Effector memory CD4-positive, alpha-beta T cell (primary cell): ENCODE data around the gene STK39.

Experiments used
- DNase-seq, 3 donors: peaks; one replicate each; pipeline ENCODE4 v3.0.0-alpha.2; 2020
- H3K27ac ChIP-seq: 2 replicates; pipeline ENCODE4 v1.7.0; 2013; ENCODE audit warnings: mild to moderate bottlenecking, low read length, moderate library complexity; ENCODE audit not compliant: insufficient read depth, poor library complexity, severe bottlenecking
- H3K27me3 ChIP-seq: replicated peaks from 2 replicates; pipeline ENCODE4 v1.7.0; 2013; ENCODE audit warnings: mild to moderate bottlenecking, low read length; ENCODE audit not compliant: insufficient read depth, control insufficient read depth, poor library complexity, severe bottlenecking
- H3K36me3 ChIP-seq: 2 replicates; pipeline ENCODE4 v1.7.0; 2013; ENCODE audit warnings: mild to moderate bottlenecking, low read length, moderate library complexity; ENCODE audit not compliant: control insufficient read depth, insufficient read depth
- H3K4me1 ChIP-seq: 2 replicates; pipeline ENCODE4 v1.7.0; 2013; ENCODE audit warnings: low read length, mild to moderate bottlenecking; ENCODE audit not compliant: control insufficient read depth, insufficient read depth, poor library complexity, severe bottlenecking
- H3K4me3 ChIP-seq: 2 replicates; pipeline ENCODE4 v1.7.0; 2013; ENCODE audit warnings: low read length, low read depth, mild to moderate bottlenecking; ENCODE audit not compliant: insufficient read depth, poor library complexity, severe bottlenecking
- H3K9me3 ChIP-seq: 2 replicates; pipeline ENCODE4 v1.7.0; 2013; ENCODE audit warnings: mild to moderate bottlenecking, low read length, moderate library complexity; ENCODE audit not compliant: control insufficient read depth

Gene STK39

DNA sequence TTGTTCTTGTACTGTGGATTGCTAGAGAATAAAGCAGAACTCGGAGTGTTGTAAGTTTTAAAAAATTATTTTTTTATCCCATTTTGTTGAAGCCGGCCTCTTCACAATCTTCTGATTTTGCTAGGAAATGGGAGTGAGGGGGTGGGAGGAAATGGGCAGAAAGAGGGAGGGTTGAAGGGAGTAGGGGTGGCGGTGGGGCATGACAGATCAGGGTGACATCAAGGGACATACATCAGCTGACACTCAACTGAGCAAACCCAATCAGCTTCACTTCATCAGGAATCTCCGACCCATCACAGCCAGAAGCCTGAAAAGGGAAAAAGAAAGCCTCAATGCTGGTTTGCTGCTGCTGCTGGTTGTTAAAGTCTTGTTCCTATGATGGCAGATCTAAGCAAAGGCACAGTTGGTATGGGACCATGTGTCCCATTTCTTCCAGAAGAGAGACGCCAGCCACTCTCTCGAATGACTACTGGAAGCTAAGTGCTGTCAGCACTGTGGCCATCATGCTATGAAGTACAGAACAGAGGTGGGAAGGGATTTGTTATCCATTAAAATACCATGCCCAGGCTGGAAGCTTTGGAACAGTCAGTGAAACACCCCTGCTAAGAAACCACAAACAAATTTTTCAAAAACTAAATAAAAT, 292.0 kb downstream of the STK39 start:
- no peak overlapping the region for H3K4me3 ChIP-seq
- no peaks in the 10 kb centered on the region for H3K9me3 ChIP-seq
- no peaks in the 10 kb centered on the region for H3K36me3 ChIP-seq
- DNase-seq, result no peak
- H3K4me1 ChIP-seq, result no peaks in the 10 kb centered on the region
- no peaks in the 10 kb centered on the region for H3K27me3 ChIP-seq
- no peak overlapping the region for H3K27ac ChIP-seq

GRCh38 chr2:167954495-167954894, 292.9 kb downstream of the STK39 start:
- DNase-seq, result no peak
- H3K27ac ChIP-seq, result no peak overlapping the region
- no peak overlapping the region for H3K4me3 ChIP-seq
- H3K27me3 ChIP-seq, result no peaks in the 10 kb centered on the region
- no peaks in the 10 kb centered on the region for H3K4me1 ChIP-seq
- no peaks in the 10 kb centered on the region for H3K36me3 ChIP-seq
- no peaks in the 10 kb centered on the region for H3K9me3 ChIP-seq

DNA sequence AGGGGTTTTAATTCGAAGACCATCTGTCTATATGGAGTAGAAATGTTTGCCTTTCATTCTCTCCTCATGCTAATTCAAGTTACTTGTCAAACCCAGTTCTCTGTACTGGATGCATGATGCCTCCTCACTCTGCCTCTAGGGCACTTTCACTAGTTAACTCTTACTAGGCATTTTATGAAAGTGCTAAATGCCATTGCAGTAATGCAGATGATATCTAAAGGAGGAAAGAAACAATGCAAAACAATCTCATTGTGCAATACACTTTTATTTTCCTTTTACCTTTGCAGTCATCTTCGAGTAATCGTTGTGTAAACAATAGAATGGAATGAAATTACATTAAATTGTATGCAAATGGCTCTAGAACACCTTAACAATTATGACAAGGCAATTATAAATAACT, 293.6 kb downstream of the STK39 start:
- Histone ChIP-seq H3K27ac (no peak overlapping the region), H3K4me3 (no peak overlapping the region), H3K9me3 (no peaks in the 10 kb centered on the region), H3K4me1 (no peaks in the 10 kb centered on the region), H3K27me3 (no peaks in the 10 kb centered on the region), H3K36me3 (no peaks in the 10 kb centered on the region)
- DNase-seq, result no peak

DNA sequence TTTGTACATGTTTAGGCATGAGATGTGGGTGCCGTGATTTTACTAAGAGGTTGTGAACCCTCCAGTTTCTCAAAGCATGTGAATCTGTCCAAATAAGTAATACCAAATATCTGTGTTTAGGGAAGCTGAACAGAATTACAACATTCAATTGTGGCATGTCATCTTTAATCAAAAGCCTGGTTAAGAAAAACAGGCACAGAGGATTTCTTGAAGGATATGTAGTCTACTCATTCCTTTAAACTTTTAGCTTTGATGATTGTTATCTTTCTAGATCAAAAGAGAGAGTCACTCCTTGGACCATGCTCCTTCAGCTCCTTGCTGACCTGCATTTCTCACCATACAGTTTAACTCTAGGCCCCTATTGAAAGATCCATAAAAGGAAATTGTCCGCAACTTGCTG, 296.8 kb downstream of the STK39 start:
- Histone ChIP-seq H3K9me3 (no peaks in the 10 kb centered on the region), H3K4me1 (no peaks in the 10 kb centered on the region), H3K27me3 (no peaks in the 10 kb centered on the region), H3K4me3 (no peak overlapping the region), H3K36me3 (no peaks in the 10 kb centered on the region), H3K27ac (no peak overlapping the region)
- no peak for DNase-seq

DNA sequence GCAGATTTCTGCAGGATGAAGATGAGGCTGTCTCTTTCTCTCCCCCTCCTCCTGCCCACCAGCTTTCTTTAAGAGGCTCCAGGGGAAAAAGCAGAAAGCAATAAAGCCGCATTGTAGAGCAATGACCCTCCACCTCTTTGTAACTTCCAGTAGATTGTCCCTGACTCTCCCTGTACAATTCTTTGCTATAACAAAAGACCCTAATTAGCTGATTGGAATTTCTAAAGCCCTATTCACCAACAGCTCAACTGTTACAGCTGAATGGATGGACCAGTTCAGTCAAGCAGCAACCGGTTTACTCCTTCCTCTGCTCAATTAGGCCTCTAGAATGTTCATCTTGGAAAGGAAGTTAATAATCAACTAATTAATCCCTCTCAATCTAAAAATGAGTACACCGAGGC, 301.0 kb downstream of the STK39 start:
- Histone ChIP-seq H3K36me3 (no peaks in the 10 kb centered on the region), H3K9me3 (no peaks in the 10 kb centered on the region), H3K27ac (no peak overlapping the region), H3K4me3 (no peak overlapping the region), H3K4me1 (no peaks in the 10 kb centered on the region), H3K27me3 (no peaks in the 10 kb centered on the region)
- DNase-seq, result no peak

DNA sequence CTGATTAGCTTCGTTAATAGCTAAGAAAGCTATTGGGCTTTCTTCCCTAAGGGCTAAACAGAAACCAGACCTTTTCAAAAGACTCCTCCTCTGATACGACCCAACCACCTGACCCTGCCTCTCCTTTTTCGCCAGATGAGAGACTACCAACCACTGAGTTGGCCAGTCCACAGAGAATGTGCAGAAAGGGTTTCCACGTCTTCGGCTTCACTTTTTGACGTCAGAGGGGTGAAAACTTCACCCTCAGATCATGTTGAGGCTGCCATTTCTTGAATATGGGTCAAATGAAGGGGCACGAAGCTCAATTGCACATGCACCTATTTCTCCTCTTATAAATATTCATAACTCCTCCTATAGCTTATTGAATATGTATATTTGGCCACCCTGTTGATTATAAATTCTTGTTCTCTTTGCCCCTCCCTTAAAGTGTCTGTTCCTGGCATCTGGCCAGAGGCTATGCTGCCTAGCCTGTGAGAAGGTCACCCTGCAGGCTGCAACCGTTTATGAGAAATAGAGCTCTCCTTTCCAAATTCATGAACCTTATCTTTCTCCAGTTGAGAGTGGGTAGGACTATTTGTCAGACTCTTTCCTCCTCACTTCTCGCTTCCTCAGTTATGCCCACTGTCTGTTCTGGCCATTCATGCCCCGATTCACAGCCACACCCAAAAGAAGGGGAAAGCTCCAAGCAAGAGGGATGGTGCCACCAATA, 301.6 kb downstream of the STK39 start:
- Histone ChIP-seq H3K36me3 (no peaks in the 10 kb centered on the region), H3K27me3 (no peaks in the 10 kb centered on the region), H3K4me1 (no peaks in the 10 kb centered on the region), H3K4me3 (no peak overlapping the region), H3K9me3 (no peaks in the 10 kb centered on the region), H3K27ac (no peak overlapping the region)
- no peak for DNase-seq

- H3K36me3 ChIP-seq, result no peaks in the 10 kb centered on the region
- no peak for DNase-seq
- H3K4me3 ChIP-seq, result no peak overlapping the region
- H3K4me1 ChIP-seq, result no peaks in the 10 kb centered on the region
- H3K27me3 ChIP-seq, result no peaks in the 10 kb centered on the region
- no peak overlapping the region for H3K27ac ChIP-seq
- no peaks in the 10 kb centered on the region for H3K9me3 ChIP-seq
Measured at GRCh38 chr2:167944825-167945659, 302.4 kb downstream of the STK39 start.

- no peak for DNase-seq
- no peaks in the 10 kb centered on the region for H3K27me3 ChIP-seq
- no peak overlapping the region for H3K27ac ChIP-seq
- H3K4me1 ChIP-seq, result no peaks in the 10 kb centered on the region
- H3K4me3 ChIP-seq, result no peak overlapping the region
- H3K36me3 ChIP-seq, result no peaks in the 10 kb centered on the region
- H3K9me3 ChIP-seq, result no peaks in the 10 kb centered on the region
Measured at GRCh38 chr2:167943897-167944296, 303.5 kb downstream of the STK39 start.

- Histone ChIP-seq H3K27me3 (no peaks in the 10 kb centered on the region), H3K27ac (no peak overlapping the region), H3K4me3 (no peak overlapping the region), H3K36me3 (no peaks in the 10 kb centered on the region), H3K9me3 (no peaks in the 10 kb centered on the region), H3K4me1 (no peaks in the 10 kb centered on the region)
- DNase-seq, result no peak
Measured at GRCh38 chr2:167943368-167943767, 304.0 kb downstream of the STK39 start.
